Prostate gland (tissue), 2 donors: ENCODE data around the gene NMUR1.

Experiments
- CTCF ChIP-seq, 4 experiments: fragments of 200-600 bp in 2 of 4; fragments of 450-650 bp in 2 of 4; sonication (generic) in 2 of 4; IDR thresholded peaks; 1 replicate in 3 of 4; 2 replicates in 1 of 4; pipeline ENCODE4 v1.5.1; 2016 to 2019; ENCODE audit warnings: antibody characterized with exemption in 4 of 4, mild to moderate bottlenecking in 2 of 4, moderate library complexity in 2 of 4
- POLR2A ChIP-seq: fragments of 450-650 bp; IDR thresholded peaks from one replicate; pipeline ENCODE4 v1.6.1; 2016; ENCODE audit warnings: antibody characterized with exemption, mild to moderate bottlenecking
- POLR2AphosphoS5 ChIP-seq: sonication (generic); formaldehyde crosslinking; IDR thresholded peaks from one replicate; pipeline ENCODE4 v1.6.1; 2017; ENCODE audit warnings: antibody characterized with exemption

DNA sequence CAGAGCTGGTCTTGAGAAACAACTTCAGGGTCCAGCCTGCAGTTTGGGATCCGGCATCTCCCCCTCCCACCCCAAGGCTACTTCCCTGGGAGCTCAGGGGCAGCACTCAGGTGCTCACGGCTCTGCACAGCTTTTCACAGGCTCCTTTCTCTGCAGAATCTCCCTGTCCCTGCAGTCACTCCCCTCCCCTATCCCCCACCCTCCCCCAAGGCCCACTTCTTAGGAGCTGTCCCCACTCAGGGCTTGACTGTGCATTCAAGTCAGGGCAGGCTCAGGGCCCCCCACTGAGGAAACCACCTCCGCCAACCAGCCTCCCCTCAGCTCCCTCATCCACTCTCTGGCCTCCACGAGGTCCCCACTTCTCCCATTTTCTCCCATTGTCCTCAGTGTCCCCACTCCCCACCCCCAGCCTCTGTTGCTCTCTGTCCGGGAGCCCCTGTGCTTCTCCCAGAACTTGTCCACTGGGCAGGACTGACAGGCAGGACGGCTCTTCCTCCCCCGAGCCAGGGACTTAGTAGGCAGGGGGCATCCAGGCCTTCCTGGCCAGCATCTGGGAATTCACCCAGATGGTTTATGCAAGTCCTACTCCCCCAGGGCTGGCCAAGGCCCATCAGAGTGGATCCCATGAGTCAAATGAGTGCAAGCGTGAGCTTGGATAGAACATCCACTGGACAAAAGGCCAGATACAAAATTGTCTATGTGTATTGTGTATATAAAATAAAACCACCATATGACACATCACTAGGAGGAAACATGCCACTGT is 7.6 kb downstream of the NMUR1 start:
- no peak for TF ChIP-seq CTCF (IDR thresholded peaks at IDR 0.05)
- no peak for TF ChIP-seq POLR2A
- TF ChIP-seq POLR2AphosphoS5, result no peak
